ENCODE data around the gene TAF4B. TPM values are rescaled to one million over a fixed set of nuclear protein-coding genes. Genes with fewer than 3 reads are reported as not detected.
"Not testable (repeated sequence)": the region's sequence is repeated elsewhere in the genome, so short reads cannot be mapped to it uniquely, and the experiment has no call there.

Gene TAF4B
- total and polyA plus RNA-seq, 10 of the 15 experiments (the other 5 are each of a cell fraction or from before 2014, with no cell fraction given), result 2.3 to 15.0 (median 12.2) TPM

DNA sequence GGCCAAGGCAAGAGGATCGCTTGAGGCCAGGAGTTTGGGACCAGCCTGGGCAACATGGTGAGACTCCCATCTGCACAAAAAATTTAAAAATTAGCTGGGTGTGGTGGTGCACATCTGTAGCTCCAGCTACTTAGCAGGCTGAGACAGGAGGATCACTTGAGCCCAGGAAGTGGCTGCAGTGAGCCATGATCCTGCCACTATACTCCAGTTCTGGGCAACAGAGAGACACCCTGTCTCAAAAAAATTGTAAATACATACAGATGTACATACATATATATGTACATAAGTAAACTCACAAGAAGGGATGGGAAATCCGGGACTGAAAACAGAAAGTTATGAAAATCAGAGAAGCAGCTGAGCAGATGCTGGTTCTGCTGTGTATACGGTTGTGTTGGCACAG, 29.6 kb upstream of the TAF4B start:
- POLR2A ChIA-PET, result no interaction called here
- no peak for FAIRE-seq

DNA sequence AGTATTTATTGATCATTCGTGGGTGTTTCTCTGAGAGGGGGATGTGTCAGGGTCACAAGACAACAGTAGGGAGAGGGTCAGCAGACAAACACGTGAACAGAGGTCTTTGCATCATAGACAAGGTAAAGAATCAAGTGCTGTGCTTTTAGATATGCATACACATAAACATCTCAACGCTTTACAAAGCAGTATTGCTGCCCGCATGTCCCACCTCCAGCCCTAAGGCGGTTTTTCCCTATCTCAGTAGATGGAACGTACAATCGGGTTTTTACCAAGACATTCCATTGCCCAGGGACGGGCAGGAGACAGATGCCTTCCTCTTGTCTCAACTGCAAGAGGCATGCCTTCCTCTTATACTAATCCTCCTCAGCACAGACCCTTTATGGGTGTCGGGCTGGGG, 24.2 kb upstream of the TAF4B start:
- H3K4me3 ChIP-seq; H3K9ac ChIP-seq (ENCODE audit: control insufficient read depth, insufficient read depth, low read length); H3K27me3 ChIP-seq (replicated peaks in 1 of 2; ENCODE audit: control insufficient read depth in 2 of 2, insufficient read depth in 2 of 2, low read length in 1 of 2); FAIRE-seq; intact Hi-C loops (cut with micrococcal nuclease; ENCODE audit: unreplicated experiment); H3K9me3 ChIP-seq (replicated peaks; ENCODE audit: control insufficient read depth, insufficient read depth, low read length); H4K20me1 ChIP-seq (ENCODE audit: control insufficient read depth, insufficient read depth); H3K36me3 ChIP-seq (ENCODE audit: control insufficient read depth in 2 of 2, insufficient read depth in 2 of 2, low read length in 1 of 2); H3K4me2 ChIP-seq (ENCODE audit: control insufficient read depth, insufficient read depth); BruUV-seq (replicated peaks); in situ Hi-C loops (cut with MboI); H3K27ac ChIP-seq (ENCODE audit: control insufficient read depth, insufficient read depth); DNase-seq (ENCODE audit: low read depth, low spot score); H2AFZ ChIP-seq (ENCODE audit: control insufficient read depth, low read depth, low read length); SMC1A ChIA-PET (ENCODE audit: uncharacterized antibody, unreplicated experiment); RAD21 ChIA-PET (ENCODE audit: unreplicated experiment); H3K4me1 ChIP-seq (ENCODE audit: control insufficient read depth, insufficient read depth, low read length); H3K79me2 ChIP-seq (ENCODE audit: control insufficient read depth, insufficient read depth, low read length); ATAC-seq; POLR2A ChIA-PET; CTCF ChIA-PET: not testable (repeated sequence)
- WGBS (ENCODE audit: insufficient coverage, insufficient replicate concordance, low lambda C conversion rate, missing lambda C conversion rate), result 81% methylated on average over 8 of the region's 9 CpGs

More for the DNA sequence above, 29.6 kb upstream of the TAF4B start:
- SMC1A ChIA-PET (ENCODE audit: uncharacterized antibody, unreplicated experiment), result interaction anchor here (0.7 to 1.0 kb wide), 2 partner anchors 10 kb away, joined by 3 read pairs; no protein-coding TSS in a partner anchor
- Histone ChIP-seq H3K9me3 (replicated peaks; ENCODE audit: control insufficient read depth, insufficient read depth, low read length) (no peaks in the 10 kb centered on the region), H3K4me1 (ENCODE audit: control insufficient read depth, insufficient read depth, low read length) (peaks cover 5% of the 10 kb centered on the region), H4K20me1 (ENCODE audit: control insufficient read depth, insufficient read depth) (no peaks in the 10 kb centered on the region), H3K36me3 (ENCODE audit: control insufficient read depth in 2 of 2, insufficient read depth in 2 of 2, low read length in 1 of 2) (no peaks in the 10 kb centered on the region), H3K4me3 (no peak overlapping the region), H3K27me3 (replicated peaks in 1 of 2; ENCODE audit: control insufficient read depth in 2 of 2, insufficient read depth in 2 of 2, low read length in 1 of 2) (no peaks in the 10 kb centered on the region), H3K9ac (ENCODE audit: control insufficient read depth, insufficient read depth, low read length) (no peak overlapping the region), H2AFZ (ENCODE audit: control insufficient read depth, low read depth, low read length) (no peak overlapping the region), H3K79me2 (ENCODE audit: control insufficient read depth, insufficient read depth, low read length) (no peaks in the 10 kb centered on the region), H3K4me2 (ENCODE audit: control insufficient read depth, insufficient read depth) (no peak overlapping the region), H3K27ac (ENCODE audit: control insufficient read depth, insufficient read depth) (no peak overlapping the region)
- BruUV-seq (replicated peaks), result no TSS peak
- CTCF ChIA-PET, result interaction anchor here (0.6 kb wide), 1 partner anchor 479 kb away, joined by 3 read pairs; no protein-coding TSS in a partner anchor
- ATAC-seq (no peak), DNase-seq (ENCODE audit: low read depth, low spot score) (no peak)
- in situ Hi-C loops (cut with MboI) (no loop called here), intact Hi-C loops (cut with micrococcal nuclease; ENCODE audit: unreplicated experiment) (no loop called here)
- 100% methylated on average over 3 of the region's 3 CpGs for WGBS (ENCODE audit: insufficient coverage, insufficient replicate concordance, low lambda C conversion rate, missing lambda C conversion rate)
- RAD21 ChIA-PET (ENCODE audit: unreplicated experiment), result no interaction called here
- TF ChIP-seq MAX (IDR thresholded peaks at IDR 0.05; ENCODE audit: low read depth, low read length) (no peak), FOXM1 (IDR thresholded peaks at IDR 0.05; ENCODE audit: low read depth, low read length) (no peak), ZNF207 (IDR thresholded peaks at IDR 0.05; ENCODE audit: borderline replicate concordance) (no peak), STAT3 (IDR thresholded peaks at IDR 0.05; ENCODE audit: low read depth, low read length) (no peak), SUPT20H (IDR thresholded peaks at IDR 0.05; ENCODE audit: borderline replicate concordance, control insufficient read depth, low read depth, low read length) (no peak), SIN3A (IDR thresholded peaks at IDR 0.05; ENCODE audit: low read depth, low read length) (no peak), SREBF2 (IDR thresholded peaks at IDR 0.05; ENCODE audit: low read length) (no peak), BCL11A (IDR thresholded peaks at IDR 0.05; ENCODE audit: low read depth, low read length) (no peak), CBX5 (IDR thresholded peaks at IDR 0.05; ENCODE audit: low read depth) (no peak)
- TF ChIP-seq, protein P1, sequence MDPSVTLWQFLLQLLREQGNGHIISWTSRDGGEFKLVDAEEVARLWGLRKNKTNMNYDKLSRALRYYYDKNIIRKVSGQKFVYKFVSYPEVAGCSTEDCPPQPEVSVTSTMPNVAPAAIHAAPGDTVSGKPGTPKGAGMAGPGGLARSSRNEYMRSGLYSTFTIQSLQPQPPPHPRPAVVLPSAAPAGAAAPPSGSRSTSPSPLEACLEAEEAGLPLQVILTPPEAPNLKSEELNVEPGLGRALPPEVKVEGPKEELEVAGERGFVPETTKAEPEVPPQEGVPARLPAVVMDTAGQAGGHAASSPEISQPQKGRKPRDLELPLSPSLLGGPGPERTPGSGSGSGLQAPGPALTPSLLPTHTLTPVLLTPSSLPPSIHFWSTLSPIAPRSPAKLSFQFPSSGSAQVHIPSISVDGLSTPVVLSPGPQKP (IDR thresholded peaks at IDR 0.05; ENCODE audit: low read depth, low read length), result no peak

All from GM12878 (cell line).